B cell (primary cell): Measurements from ENCODE around the gene GPC2. TPM values are rescaled to one million over a fixed set of nuclear protein-coding genes. Genes with fewer than 3 reads are reported as not detected.

Experiments used
- ATAC-seq: fragments of 200-7000 bp; cut with Tn5 transposase; one replicate; pipeline ENCODE4 v1.10.0; 2021; ENCODE audit warnings: low read depth, mild to moderate bottlenecking, moderate number of reproducible peaks, moderate library complexity
- CTCF ChIA-PET: fragments of 350-600 bp; sonication (Branson Sonifier 250); formaldehyde crosslinking; loops from one replicate; lab custom pipeline; 2021; ENCODE audit warnings: antibody characterized with exemption, inconsistent platforms; lab: Charles Lee
- POLR2A ChIA-PET: fragments of 350-600 bp; sonication (Branson Sonifier 250); formaldehyde crosslinking; loops from one replicate; lab custom pipeline; 2021; ENCODE audit warnings: antibody characterized with exemption; lab: Charles Lee
- DNase-seq: peaks from one replicate; pipeline ENCODE4 v3.0.0; 2013
- H2AFZ ChIP-seq: 2 replicates; pipeline ENCODE4 v1.6.1; 2012; ENCODE audit warnings: mild to moderate bottlenecking, low read depth, low read length; ENCODE audit not compliant: insufficient read depth, poor library complexity, severe bottlenecking
- H3K27ac ChIP-seq, 2 donors: 1 replicate in 1 of 2; 2 replicates in 1 of 2; pipeline ENCODE4 v1.5.1; 2012 to 2013; ENCODE audit warnings: low read length in 2 of 2, mild to moderate bottlenecking in 2 of 2, moderate library complexity in 1 of 2
- H3K27me3 ChIP-seq, 4 experiments: fragments of 200-600 bp in 1 of 4; sonication (generic) in 1 of 4; replicated peaks in 1 of 4; 1 replicate in 2 of 4; 2 replicates in 2 of 4; pipeline versions ENCODE4 v1.6.1 to v1.7.0; 2013 to 2016; ENCODE audit warnings: low read length in 3 of 4, mild to moderate bottlenecking in 2 of 4, mixed read lengths in 1 of 4, moderate library complexity in 1 of 4; ENCODE audit not compliant: insufficient read depth in 4 of 4, control insufficient read depth in 3 of 4; ENCODE audit errors: control extremely low read depth in 1 of 4
- H3K36me3 ChIP-seq, 2 experiments: replicated peaks in 1 of 2; 1 replicate in 1 of 2; 2 replicates in 1 of 2; pipeline versions ENCODE4 v1.6.1 to v1.7.1; 2013; ENCODE audit warnings: low read length in 1 of 2; ENCODE audit not compliant: insufficient read depth in 2 of 2, control insufficient read depth in 1 of 2; ENCODE audit errors: control extremely low read depth in 1 of 2, extremely low read depth in 1 of 2
- H3K4me1 ChIP-seq, 2 donors: fragments of 200-600 bp in 1 of 2; sonication (generic) in 1 of 2; 1 replicate in 1 of 2; 2 replicates in 1 of 2; pipeline versions ENCODE4 v1.5.1 to v1.6.1; 2013 to 2017; ENCODE audit warnings: low read length in 2 of 2; ENCODE audit not compliant: control insufficient read depth in 2 of 2, insufficient read depth in 2 of 2
- H3K4me2 ChIP-seq: replicated peaks from 2 replicates; pipeline ENCODE3; 2012; ENCODE audit warnings: mild to moderate bottlenecking, low read depth, low read length; ENCODE audit not compliant: poor library complexity, severe bottlenecking
- H3K4me3 ChIP-seq, 5 experiments: fragments of 200-600 bp in 1 of 5; sonication (generic) in 1 of 5; 1 replicate in 3 of 5; 2 replicates in 2 of 5; pipeline versions ENCODE4 v1.5.1 to v1.7.0; 2011 to 2016; ENCODE audit warnings: low read length in 4 of 5, mild to moderate bottlenecking in 4 of 5, low read depth in 2 of 5, control low read depth in 1 of 5, moderate library complexity in 1 of 5; ENCODE audit not compliant: insufficient read depth in 1 of 5; ENCODE audit errors: control extremely low read depth in 1 of 5, extremely low read depth in 1 of 5
- H3K79me2 ChIP-seq: fragments of 200-600 bp; sonication (generic); one replicate; pipeline ENCODE4 v1.6.0; 2016; ENCODE audit warnings: low read length; ENCODE audit not compliant: control insufficient read depth, insufficient read depth
- H3K9ac ChIP-seq: fragments of 200-600 bp; sonication (generic); 2 replicates; pipeline ENCODE4 v1.6.1; 2017; ENCODE audit warnings: mild to moderate bottlenecking, low read length, moderate library complexity
- H3K9me3 ChIP-seq, 3 donors: one replicate each; pipeline versions ENCODE4 v1.6.1 to v1.7.1; 2013; ENCODE audit warnings: low read length in 2 of 3; ENCODE audit not compliant: control insufficient read depth in 2 of 3, insufficient read depth in 1 of 3; ENCODE audit errors: control extremely low read depth in 1 of 3
- H4K20me1 ChIP-seq: 2 replicates; pipeline ENCODE4 v1.6.0; 2012; ENCODE audit warnings: mild to moderate bottlenecking, low read length; ENCODE audit not compliant: insufficient read depth, control insufficient read depth, poor library complexity, severe bottlenecking
- H3K27ac Mint-ChIP-seq: one replicate; pipeline ENCODE4 v1.8.0; 2021; ENCODE audit warnings: mixed read lengths
- H3K27me3 Mint-ChIP-seq: one replicate; pipeline ENCODE4 v1.8.0; 2021; ENCODE audit warnings: mixed read lengths
- H3K4me1 Mint-ChIP-seq: one replicate; pipeline ENCODE4 v1.8.0; 2021; ENCODE audit warnings: mixed read lengths
- H3K4me3 Mint-ChIP-seq: one replicate; pipeline ENCODE4 v1.8.0; 2021; ENCODE audit warnings: mixed read lengths
- H3K9me3 Mint-ChIP-seq: one replicate; pipeline ENCODE4 v1.8.0; 2022; ENCODE audit warnings: mixed read lengths; ENCODE audit not compliant: insufficient read depth
- EZH2 ChIP-seq: IDR thresholded peaks from 2 replicates; pipeline ENCODE4 v1.6.1; 2012; ENCODE audit warnings: borderline replicate concordance, low read depth, mild to moderate bottlenecking, moderate library complexity, low read length; ENCODE audit not compliant: insufficient read depth, poor library complexity, severe bottlenecking
- WGBS: methylation state at CpG from one replicate; pipeline ENCODE4 v1.1.5; 2013; ENCODE audit warnings: missing lambda C conversion rate; ENCODE audit not compliant: insufficient coverage; 5-methylcytosine and 5-hydroxymethylcytosine counted together
- intact Hi-C: fragments of 100-400 bp; cut with micrococcal nuclease; formaldehyde crosslinking; loops from one replicate; pipeline ENCODE4 v1.10.0; 2022
- polyA plus RNA-seq: library from polyadenylated mRNA; depleted of rRNA; stranded (reverse); fragments of >200 nt; gene quantifications from 2 replicates; pipeline ENCODE4 v1.2.3, GENCODE V29; 2012
- total RNA-seq, 2 donors: library from RNA; stranded (reverse); fragments of 120-200 nt in 1 of 2; gene quantifications; 1 replicate in 1 of 2; 2 replicates in 1 of 2; pipeline versions ENCODE4 v1.2.3 to v1.2.4, GENCODE V29; 2013 to 2022
- TF ChIP-seq, protein P1 (sequence below): fragments of 200-600 bp; IDR thresholded peaks from one replicate; pipeline ENCODE4 v1.8.0; 2022; ENCODE audit warnings: antibody characterized with exemption, mild to moderate bottlenecking

The GPC2 gene
- total and polyA plus RNA-seq, 2 donors (not counting 1 experiment from before 2014, with no cell fraction given): 3.9 to 4.1 TPM

DNA sequence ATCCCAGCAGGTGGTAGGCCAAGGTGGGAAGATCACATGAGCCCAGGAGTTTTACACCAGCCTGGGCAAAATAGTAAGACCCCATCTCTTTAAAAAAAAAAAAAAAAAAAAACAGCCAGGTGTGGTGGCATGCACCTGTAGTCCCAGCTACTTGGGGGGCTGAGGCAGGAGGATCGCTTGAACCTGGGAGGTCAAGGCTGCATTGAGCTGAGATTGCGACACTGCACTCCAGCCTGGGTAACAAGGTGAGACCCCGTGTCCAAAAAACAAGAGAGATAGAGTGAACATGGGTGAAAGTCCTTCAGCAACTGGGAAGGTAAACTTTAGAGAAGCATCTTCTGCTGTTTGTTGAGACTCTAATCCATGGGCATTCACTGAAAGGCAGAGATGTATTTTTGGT is 34.7 kb downstream of the GPC2 start:
- no peaks in the 10 kb centered on the region for H3K9me3 Mint-ChIP-seq
- no peak for ATAC-seq
- POLR2A ChIA-PET: interaction anchor here (0.7 kb wide), 1 partner anchor 14 kb away, joined by 9 read pairs; no protein-coding TSS in a partner anchor

DNA sequence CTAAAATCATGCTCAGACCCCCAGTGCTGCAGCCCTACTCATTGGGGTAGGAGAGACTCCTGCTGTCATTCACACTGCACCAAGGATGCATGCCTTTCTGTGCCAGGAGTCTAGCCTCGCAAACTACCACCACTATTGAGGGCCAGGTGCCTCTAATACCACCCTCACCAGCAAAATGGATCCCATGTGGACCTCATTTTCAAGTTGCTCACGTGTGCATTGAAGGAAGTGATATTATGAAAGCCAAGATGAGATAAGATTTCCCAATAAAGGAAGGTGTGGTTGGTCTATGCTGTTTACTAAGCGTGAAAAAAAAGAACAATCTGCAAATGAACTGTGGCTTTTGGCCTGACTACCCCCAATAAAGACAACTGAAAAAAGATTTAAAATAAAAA is 35.6 kb downstream of the GPC2 start:
- Mint-ChIP-seq H3K4me3 (no peak overlapping the region), H3K27ac (no peak overlapping the region), H3K4me1 (peaks cover 18% of the 10 kb centered on the region), H3K27me3 (no peaks in the 10 kb centered on the region), H3K9me3 (no peaks in the 10 kb centered on the region)
- DNase-seq: no peak
- Histone ChIP-seq H3K27me3 (no peaks in the 10 kb centered on the region), H3K9ac (no peak overlapping the region), H3K4me3 (no peak overlapping the region), H3K79me2 (no peaks in the 10 kb centered on the region), H3K36me3 (no peaks in the 10 kb centered on the region), H3K27ac (no peak overlapping the region), H2AFZ (no peak overlapping the region), H3K9me3 (no peaks in the 10 kb centered on the region), H3K4me2 (no peak overlapping the region), H4K20me1 (no peaks in the 10 kb centered on the region), H3K4me1 (peaks cover 10 to 25% of the 10 kb centered on the region in 2 donors)
- ATAC-seq: no peak
- no CpG with 5 or more reads among the region's 3 CpGs for WGBS
- ChIA-PET POLR2A (no interaction called here), CTCF (interaction anchor here (1.6 to 1.7 kb wide), 2 partner anchors 8 to 9 kb away, joined by 4 to 5 read pairs; no protein-coding TSS in a partner anchor)
- TF ChIP-seq, protein P1, sequence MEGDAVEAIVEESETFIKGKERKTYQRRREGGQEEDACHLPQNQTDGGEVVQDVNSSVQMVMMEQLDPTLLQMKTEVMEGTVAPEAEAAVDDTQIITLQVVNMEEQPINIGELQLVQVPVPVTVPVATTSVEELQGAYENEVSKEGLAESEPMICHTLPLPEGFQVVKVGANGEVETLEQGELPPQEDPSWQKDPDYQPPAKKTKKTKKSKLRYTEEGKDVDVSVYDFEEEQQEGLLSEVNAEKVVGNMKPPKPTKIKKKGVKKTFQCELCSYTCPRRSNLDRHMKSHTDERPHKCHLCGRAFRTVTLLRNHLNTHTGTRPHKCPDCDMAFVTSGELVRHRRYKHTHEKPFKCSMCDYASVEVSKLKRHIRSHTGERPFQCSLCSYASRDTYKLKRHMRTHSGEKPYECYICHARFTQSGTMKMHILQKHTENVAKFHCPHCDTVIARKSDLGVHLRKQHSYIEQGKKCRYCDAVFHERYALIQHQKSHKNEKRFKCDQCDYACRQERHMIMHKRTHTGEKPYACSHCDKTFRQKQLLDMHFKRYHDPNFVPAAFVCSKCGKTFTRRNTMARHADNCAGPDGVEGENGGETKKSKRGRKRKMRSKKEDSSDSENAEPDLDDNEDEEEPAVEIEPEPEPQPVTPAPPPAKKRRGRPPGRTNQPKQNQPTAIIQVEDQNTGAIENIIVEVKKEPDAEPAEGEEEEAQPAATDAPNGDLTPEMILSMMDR: no peak
- no peak for TF ChIP-seq EZH2
- intact Hi-C loops: no loop called here

More for the DNA sequence above, 34.7 kb downstream of the GPC2 start:
- no peaks in the 10 kb centered on the region for H3K9me3 ChIP-seq
- no peak for TF ChIP-seq EZH2
- TF ChIP-seq, protein P1: no peak
- H3K4me2 ChIP-seq: no peak overlapping the region
- no peak overlapping the region for H3K27ac ChIP-seq
- intact Hi-C loops: no loop called here
- H4K20me1 ChIP-seq: no peaks in the 10 kb centered on the region
- no peak overlapping the region for H3K27ac Mint-ChIP-seq
- H3K4me1 ChIP-seq: peaks cover 10 to 25% of the 10 kb centered on the region in 2 donors
- H3K79me2 ChIP-seq: no peaks in the 10 kb centered on the region
- H3K4me1 Mint-ChIP-seq: peaks cover 18% of the 10 kb centered on the region
- H3K4me3 Mint-ChIP-seq: no peak overlapping the region
- no peak overlapping the region for H3K9ac ChIP-seq
- H3K36me3 ChIP-seq: no peaks in the 10 kb centered on the region
- H3K27me3 Mint-ChIP-seq: no peaks in the 10 kb centered on the region
- no peak overlapping the region for H3K4me3 ChIP-seq
- no peak for DNase-seq
- CTCF ChIA-PET: interaction anchor here (0.7 to 1.7 kb wide), 4 partner anchors 8 to 16 kb away, joined by 3 to 5 read pairs (median 4); no protein-coding TSS in a partner anchor
- no peak overlapping the region for H2AFZ ChIP-seq
- WGBS: 94% methylated on average over 3 of the region's 3 CpGs
- H3K27me3 ChIP-seq: no peaks in the 10 kb centered on the region
